PC-9 (cell line): Measurements from ENCODE around the gene DCAF17. TPM values are rescaled to one million over a fixed set of nuclear protein-coding genes. Genes with fewer than 3 reads are reported as not detected.

Experiments
- BruUV-seq: library from RNA; stranded (reverse); fragments of 400-500 nt; replicated peaks from 2 replicates; lab custom pipeline; 2021; lab: Mats Ljungman, UMichigan
- CTCF ChIA-PET: fragments of 300-600 bp; sonication (Branson Sonifier 250); formaldehyde crosslinking; loops from one replicate; lab custom pipeline; 2022; ENCODE audit warnings: antibody characterized with exemption; lab: Charles Lee
- POLR2A ChIA-PET: fragments of 300-600 bp; sonication (Branson Sonifier 250); formaldehyde crosslinking; loops from one replicate; lab custom pipeline; 2022; ENCODE audit warnings: antibody characterized with exemption; ENCODE audit not compliant: unreplicated experiment; lab: Charles Lee
- DNase-seq, 2 experiments: peaks; one replicate each; pipeline versions ENCODE4 v3.0.0 to v3.0.0-alpha.2; 2015 to 2022; ENCODE audit warnings: mixed read lengths in 1 of 2
- H2AFZ ChIP-seq: fragments of 200-600 bp; sonication (generic); 2 replicates; pipeline ENCODE4 v1.8.1; 2017; ENCODE audit warnings: antibody characterized with exemption
- H3F3A ChIP-seq: fragments of 200-600 bp; sonication (generic); 2 replicates; pipeline ENCODE4 v1.8.1; 2017; ENCODE audit warnings: antibody characterized with exemption, mild to moderate bottlenecking, low read depth; ENCODE audit not compliant: insufficient read depth
- H3K27ac ChIP-seq: fragments of 200-600 bp; sonication (generic); 2 replicates; pipeline ENCODE4 v1.6.1; 2016; ENCODE audit warnings: mixed run types
- H3K27me3 ChIP-seq: fragments of 200-600 bp; sonication (generic); 2 replicates; pipeline ENCODE4 v1.6.1; 2016; ENCODE audit warnings: low read depth, mixed run types; ENCODE audit not compliant: insufficient read depth
- H3K36me3 ChIP-seq: fragments of 200-600 bp; sonication (generic); 2 replicates; pipeline ENCODE4 v1.6.1; 2016; ENCODE audit warnings: low read depth, mixed run types
- H3K4me1 ChIP-seq: fragments of 200-600 bp; sonication (generic); replicated peaks from 2 replicates; pipeline ENCODE4 v1.6.1; 2016; ENCODE audit warnings: mixed run types; ENCODE audit not compliant: insufficient read depth
- H3K4me2 ChIP-seq: fragments of 200-600 bp; sonication (generic); 2 replicates; pipeline ENCODE4 v1.6.1; 2017; ENCODE audit warnings: mixed run types
- H3K4me3 ChIP-seq: fragments of 200-600 bp; sonication (generic); 2 replicates; pipeline ENCODE4 v1.6.1; 2016; ENCODE audit warnings: mixed run types
- H3K79me2 ChIP-seq: fragments of 200-600 bp; sonication (generic); 2 replicates; pipeline ENCODE4 v1.6.1; 2017; ENCODE audit warnings: low read depth, mixed run types
- H3K9me2 ChIP-seq: fragments of 200-600 bp; sonication (generic); 2 replicates; pipeline ENCODE4 v1.8.1; 2017; ENCODE audit warnings: mild to moderate bottlenecking; ENCODE audit not compliant: insufficient read depth
- H3K9me3 ChIP-seq: fragments of 200-600 bp; sonication (generic); 2 replicates; pipeline ENCODE4 v1.8.1; 2016; ENCODE audit warnings: low read depth; ENCODE audit not compliant: insufficient read depth
- H4K20me1 ChIP-seq: fragments of 200-600 bp; sonication (generic); 2 replicates; pipeline ENCODE4 v1.8.1; 2017; ENCODE audit not compliant: insufficient read depth
- EZH2 ChIP-seq: fragments of 200-600 bp; sonication (generic); IDR thresholded peaks from 2 replicates; pipeline ENCODE4 v1.8.0; 2017; ENCODE audit warnings: antibody characterized with exemption, low read depth
- intact Hi-C: fragments of 100-400 bp; cut with micrococcal nuclease; formaldehyde crosslinking; loops from one replicate; pipeline ENCODE4 v1.10.0; 2022; ENCODE audit not compliant: unreplicated experiment
- total RNA-seq: library from RNA; stranded (reverse); gene quantifications from 2 replicates; pipeline ENCODE4 v1.2.3, GENCODE V29; 2021
- TF ChIP-seq, protein P1 (sequence below): fragments of 200-600 bp; sonication (generic); conservative IDR thresholded peaks from 2 replicates; pipeline ENCODE4 v1.6.1; 2017; ENCODE audit warnings: mixed run types, antibody characterized with exemption, mild to moderate bottlenecking, moderate library complexity

DCAF17 gene
- total RNA-seq, 1 experiment from 2014 or later = 22.0 TPM

DNA sequence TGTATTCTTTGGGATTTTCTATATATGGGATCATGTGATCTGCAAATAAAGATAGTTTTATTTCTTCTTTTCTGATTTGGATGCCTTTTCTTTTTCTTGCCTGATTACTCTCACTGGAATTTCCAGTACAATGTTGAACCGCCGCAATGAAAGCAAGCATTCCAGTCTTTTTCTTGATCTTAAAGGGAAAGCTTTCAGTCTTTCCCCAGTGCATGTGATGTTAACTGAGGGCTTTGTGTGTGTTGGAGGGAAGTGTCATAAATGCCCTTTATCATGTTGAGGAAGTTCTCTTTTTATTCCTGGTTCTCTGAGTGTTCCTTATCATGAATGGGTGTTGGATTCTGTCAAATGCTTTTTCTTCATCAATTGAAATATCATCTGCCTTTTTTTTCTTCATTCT lies 71.3 kb downstream of the DCAF17 start:
- TF ChIP-seq, protein P1, sequence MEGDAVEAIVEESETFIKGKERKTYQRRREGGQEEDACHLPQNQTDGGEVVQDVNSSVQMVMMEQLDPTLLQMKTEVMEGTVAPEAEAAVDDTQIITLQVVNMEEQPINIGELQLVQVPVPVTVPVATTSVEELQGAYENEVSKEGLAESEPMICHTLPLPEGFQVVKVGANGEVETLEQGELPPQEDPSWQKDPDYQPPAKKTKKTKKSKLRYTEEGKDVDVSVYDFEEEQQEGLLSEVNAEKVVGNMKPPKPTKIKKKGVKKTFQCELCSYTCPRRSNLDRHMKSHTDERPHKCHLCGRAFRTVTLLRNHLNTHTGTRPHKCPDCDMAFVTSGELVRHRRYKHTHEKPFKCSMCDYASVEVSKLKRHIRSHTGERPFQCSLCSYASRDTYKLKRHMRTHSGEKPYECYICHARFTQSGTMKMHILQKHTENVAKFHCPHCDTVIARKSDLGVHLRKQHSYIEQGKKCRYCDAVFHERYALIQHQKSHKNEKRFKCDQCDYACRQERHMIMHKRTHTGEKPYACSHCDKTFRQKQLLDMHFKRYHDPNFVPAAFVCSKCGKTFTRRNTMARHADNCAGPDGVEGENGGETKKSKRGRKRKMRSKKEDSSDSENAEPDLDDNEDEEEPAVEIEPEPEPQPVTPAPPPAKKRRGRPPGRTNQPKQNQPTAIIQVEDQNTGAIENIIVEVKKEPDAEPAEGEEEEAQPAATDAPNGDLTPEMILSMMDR = no peak
- TF ChIP-seq EZH2 = no peak
- no peaks in the 10 kb centered on the region for H3F3A ChIP-seq
- no peak overlapping the region for H3K4me2 ChIP-seq
- H2AFZ ChIP-seq = no peak overlapping the region
- 0 out of 2 replicates have a peak, but pooled peaks cover 3% of the 10 kb centered on the region for H3K9me3 ChIP-seq
- no peaks in the 10 kb centered on the region for H3K27me3 ChIP-seq
- no peaks in the 10 kb centered on the region for H3K36me3 ChIP-seq
- DNase-seq = peak in 1 of 2 experiments; percentile 21
- intact Hi-C loops = no loop called here
- BruUV-seq = no TSS peak
- no peaks in the 10 kb centered on the region for H3K9me2 ChIP-seq
- ChIA-PET CTCF (no interaction called here), POLR2A (no interaction called here)
- H3K4me1 ChIP-seq = no peaks in the 10 kb centered on the region
- H3K79me2 ChIP-seq = no peaks in the 10 kb centered on the region
- no peak overlapping the region for H3K4me3 ChIP-seq
- H3K27ac ChIP-seq = no peak overlapping the region
- H4K20me1 ChIP-seq = no peaks in the 10 kb centered on the region

DNA sequence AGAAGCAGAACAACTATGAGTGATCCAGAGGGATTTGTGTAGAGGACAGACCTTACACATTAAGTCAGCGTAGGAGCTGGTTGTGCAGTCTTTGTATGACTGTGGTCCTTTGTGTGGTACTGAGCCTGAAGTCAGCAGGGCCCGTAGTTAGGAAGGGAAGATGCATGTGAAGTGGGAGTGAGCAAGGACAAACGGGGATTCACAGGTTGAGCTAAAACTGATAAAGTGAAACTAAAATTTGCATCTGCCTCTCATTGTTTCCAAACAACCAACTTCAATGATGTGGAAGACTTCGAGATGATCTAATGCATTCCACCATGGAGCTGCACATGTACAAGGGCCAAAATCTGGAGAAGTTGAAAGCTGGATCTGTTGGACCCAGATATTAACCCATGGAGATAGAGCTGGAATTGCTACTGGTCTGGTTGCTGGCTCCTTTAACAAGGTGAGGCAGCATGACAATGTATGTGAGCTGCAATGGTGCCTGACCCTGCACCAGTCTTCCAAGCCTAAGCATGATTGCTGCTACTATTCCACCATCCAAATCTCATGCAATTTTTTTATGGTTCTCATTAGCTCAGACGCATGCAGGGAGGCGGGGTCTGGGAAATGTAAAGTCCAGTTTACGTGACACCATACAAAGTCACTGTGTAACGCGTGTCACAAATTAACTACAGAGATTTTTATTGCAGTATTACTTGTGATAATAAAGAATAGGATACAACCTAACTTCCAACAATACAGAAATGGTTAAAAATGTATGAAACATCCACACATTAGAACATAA lies 76.1 kb downstream of the DCAF17 start:
- TF ChIP-seq, protein P1 = no peak
- no peak for TF ChIP-seq EZH2
- H3K27me3 ChIP-seq = no peaks in the 10 kb centered on the region
- H3K27ac ChIP-seq = no peak overlapping the region
- H3K9me2 ChIP-seq = no peaks in the 10 kb centered on the region
- BruUV-seq = no TSS peak
- H3K79me2 ChIP-seq = no peaks in the 10 kb centered on the region
- H3K4me3 ChIP-seq = no peak overlapping the region
- no peaks in the 10 kb centered on the region for H3K9me3 ChIP-seq
- no peaks in the 10 kb centered on the region for H3F3A ChIP-seq
- no peak overlapping the region for H2AFZ ChIP-seq
- intact Hi-C loops = no loop called here
- ChIA-PET CTCF (no interaction called here), POLR2A (interaction anchor here (0.7 kb wide), 1 partner anchor 75 kb away, joined by 6 read pairs; no protein-coding TSS in a partner anchor)
- DNase-seq = peak in 1 of 2 experiments; percentile 30
- no peak overlapping the region for H3K4me2 ChIP-seq
- H3K4me1 ChIP-seq = no peaks in the 10 kb centered on the region
- H3K36me3 ChIP-seq = no peaks in the 10 kb centered on the region
- H4K20me1 ChIP-seq = no peaks in the 10 kb centered on the region

DNA sequence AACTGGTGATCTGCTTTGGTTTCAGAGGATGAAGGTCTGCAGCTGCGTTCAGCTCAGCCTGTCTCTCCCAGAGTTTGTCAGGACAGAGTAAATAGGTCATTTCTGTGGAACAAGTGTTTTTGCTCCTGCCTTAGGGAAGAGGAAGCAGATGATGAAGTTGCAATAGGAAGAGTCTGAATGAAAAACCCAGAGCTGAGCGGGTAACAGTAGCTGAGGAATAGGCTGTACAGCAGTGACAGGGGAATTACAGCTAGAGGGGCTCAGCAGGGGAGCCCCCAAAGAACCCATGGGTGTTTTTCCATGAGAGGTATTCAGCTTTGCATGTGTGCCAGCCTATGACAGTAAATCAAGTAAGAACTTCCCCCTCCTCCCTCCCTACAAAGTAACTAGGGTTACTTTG lies 78.0 kb downstream of the DCAF17 start:
- H3K4me2 ChIP-seq = no peak overlapping the region
- no peaks in the 10 kb centered on the region for H3K9me3 ChIP-seq
- H3K4me1 ChIP-seq = 0 out of 2 replicates have a peak, but pooled peaks cover 4% of the 10 kb centered on the region
- CTCF ChIA-PET = no interaction called here
- no peak overlapping the region for H3K4me3 ChIP-seq
- no peak overlapping the region for H2AFZ ChIP-seq
- H4K20me1 ChIP-seq = no peaks in the 10 kb centered on the region
- peak in 1 of 2 experiments; percentile 19 for DNase-seq
- no peaks in the 10 kb centered on the region for H3K79me2 ChIP-seq
- POLR2A ChIA-PET = no interaction called here
- BruUV-seq = no TSS peak
- TF ChIP-seq EZH2 = no peak
- TF ChIP-seq, protein P1 = no peak
- intact Hi-C loops = no loop called here
- no peaks in the 10 kb centered on the region for H3F3A ChIP-seq
- no peaks in the 10 kb centered on the region for H3K27me3 ChIP-seq
- H3K36me3 ChIP-seq = no peaks in the 10 kb centered on the region
- H3K9me2 ChIP-seq = no peaks in the 10 kb centered on the region
- no peak overlapping the region for H3K27ac ChIP-seq
